Gastroesophageal sphincter (tissue), 4 donors: ENCODE data around the gene OR6S1. TPM values are rescaled to one million over a fixed set of nuclear protein-coding genes. Genes with fewer than 3 reads are reported as not detected.

Experiments
- ATAC-seq: fragments of 150-250 bp; one replicate; pipeline ENCODE4 v1.9.1; 2016; ENCODE audit warnings: mild to moderate bottlenecking, moderate library complexity
- H3K27ac ChIP-seq, 4 donors: fragments of 200-600 bp; sonication (generic) in 3 of 4; 1 replicate in 3 of 4; 2 replicates in 1 of 4; pipeline ENCODE4 v1.5.1; 2016 to 2019
- H3K27me3 ChIP-seq: fragments of 200-600 bp; sonication (generic); one replicate; pipeline ENCODE4 v1.5.1; 2019
- H3K36me3 ChIP-seq, 2 donors: fragments of 200-600 bp; sonication (generic); one replicate each; pipeline ENCODE4 v1.5.1; 2019; ENCODE audit warnings: control low read depth in 1 of 2
- H3K4me1 ChIP-seq, 3 donors: fragments of 200-600 bp; sonication (generic); 1 replicate in 2 of 3; 2 replicates in 1 of 3; pipeline ENCODE4 v1.5.1; 2016 to 2019; ENCODE audit warnings: control low read depth in 2 of 3
- H3K4me3 ChIP-seq, 2 donors: fragments of 200-600 bp; sonication (generic); one replicate each; pipeline ENCODE4 v1.5.1; 2019; ENCODE audit warnings: mild to moderate bottlenecking in 1 of 2, moderate library complexity in 1 of 2
- H3K9me3 ChIP-seq, 3 donors: fragments of 200-600 bp; sonication (generic); one replicate each; pipeline ENCODE4 v1.5.1; 2017 to 2019; ENCODE audit warnings: control low read depth in 2 of 3
- CTCF ChIP-seq, 4 experiments: fragments of 200-600 bp in 2 of 4; fragments of 450-650 bp in 2 of 4; sonication (generic) in 1 of 4; IDR thresholded peaks; one replicate each; pipeline ENCODE4 v1.5.1; 2017 to 2019; ENCODE audit warnings: antibody characterized with exemption in 4 of 4, mild to moderate bottlenecking in 2 of 4, moderate library complexity in 2 of 4
- EP300 ChIP-seq: sonication (generic); formaldehyde crosslinking; IDR thresholded peaks from one replicate; pipeline ENCODE4 v1.6.1; 2017; ENCODE audit warnings: antibody characterized with exemption, mild to moderate bottlenecking
- POLR2A ChIP-seq, 2 donors: fragments of 450-650 bp; IDR thresholded peaks; one replicate each; pipeline ENCODE4 v1.6.1; 2017; ENCODE audit warnings: antibody characterized with exemption in 2 of 2, mild to moderate bottlenecking in 2 of 2, moderate library complexity in 1 of 2
- POLR2AphosphoS5 ChIP-seq: sonication (generic); formaldehyde crosslinking; IDR thresholded peaks from one replicate; pipeline ENCODE4 v1.6.1; 2017; ENCODE audit warnings: antibody characterized with exemption
- WGBS, 2 donors: methylation state at CpG; one replicate each; pipeline ENCODE4 v1.1.5; 2018; ENCODE audit warnings: low coverage in 1 of 2; 5-methylcytosine and 5-hydroxymethylcytosine counted together
- total RNA-seq, 4 donors: library from RNA; depleted of rRNA; stranded (reverse); fragments of >200 nt; gene quantifications; one replicate each; pipeline ENCODE4 v1.1.0, GENCODE V29; 2016

The OR6S1 gene
- total RNA-seq, 4 donors from 2014 or later: not detected

- H3K36me3 ChIP-seq: no peaks in the 10 kb centered on the region
- no peak overlapping the region for H3K27ac ChIP-seq
- H3K4me3 ChIP-seq: no peak overlapping the region
- 43 to 63% methylated on average over 3 to 9 of the region's 26 CpGs for WGBS, 2 donors
- no peak for TF ChIP-seq POLR2A (IDR thresholded peaks at IDR 0.05)
- no peaks in the 10 kb centered on the region for H3K9me3 ChIP-seq
- peaks cover 100% of the 10 kb centered on the region for H3K27me3 ChIP-seq
- peaks cover 0 to 15% (median 0%) of the 10 kb centered on the region in 3 donors for H3K4me1 ChIP-seq
- ATAC-seq: no peak
Observed at GRCh38 chr14:20659813-20660395, 18.4 kb upstream of the OR6S1 start.

DNA sequence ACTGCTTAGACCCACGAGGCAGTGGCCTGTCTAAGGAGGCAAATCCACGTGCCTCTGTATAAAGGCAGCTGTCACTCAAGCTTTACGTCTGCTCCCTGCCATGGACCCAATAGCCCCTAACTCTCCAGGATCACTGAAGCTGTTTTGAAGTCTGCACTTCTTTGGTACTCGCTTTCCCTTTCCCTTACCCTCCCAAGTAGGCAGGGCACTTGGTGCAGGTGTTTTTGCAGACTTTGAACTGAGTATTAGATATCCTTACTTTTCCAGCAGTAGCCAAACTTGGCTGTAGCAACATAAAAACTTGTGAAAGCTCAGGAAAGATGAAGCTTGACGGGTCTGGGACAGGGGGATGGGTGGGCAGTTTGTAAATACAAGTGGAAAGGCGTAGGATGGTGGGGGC is 17.8 kb upstream of the OR6S1 start:
- H3K36me3 ChIP-seq: no peaks in the 10 kb centered on the region
- WGBS, 2 donors: 67 to 71% methylated on average over 2 to 6 of the region's 6 CpGs
- H3K27ac ChIP-seq: no peak overlapping the region
- no peaks in the 10 kb centered on the region for H3K9me3 ChIP-seq
- ATAC-seq: no peak
- TF ChIP-seq EP300 (no peak), POLR2AphosphoS5 (no peak), CTCF (IDR thresholded peaks at IDR 0.05) (no peak), POLR2A (IDR thresholded peaks at IDR 0.05) (no peak)
- H3K4me3 ChIP-seq: no peak overlapping the region
- H3K27me3 ChIP-seq: peaks cover 97% of the 10 kb centered on the region
- H3K4me1 ChIP-seq: peaks cover 0 to 15% (median 0%) of the 10 kb centered on the region in 3 donors

DNA sequence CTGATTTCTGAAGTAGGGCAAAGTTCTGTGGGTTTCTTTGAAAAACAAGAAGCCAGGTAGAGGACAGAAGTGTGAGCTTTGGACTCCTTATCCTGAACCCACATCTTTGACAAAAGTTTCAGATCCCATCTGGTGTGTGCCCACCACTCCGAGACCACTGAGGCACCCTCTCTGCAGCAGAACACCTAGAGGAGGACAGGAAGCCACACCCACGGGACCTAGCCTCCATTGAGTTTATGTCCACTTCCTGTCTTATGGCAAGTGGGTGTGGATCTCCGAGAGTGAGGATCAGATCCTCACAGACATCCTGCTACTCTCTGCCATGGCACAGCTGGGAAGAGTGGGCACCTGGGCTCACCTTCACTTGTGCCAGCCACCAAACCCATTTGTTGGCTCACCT is 16.8 kb upstream of the OR6S1 start:
- Histone ChIP-seq H3K4me1 (peaks cover 0 to 16% (median 0%) of the 10 kb centered on the region in 3 donors), H3K36me3 (no peaks in the 10 kb centered on the region), H3K27me3 (peaks cover 97% of the 10 kb centered on the region), H3K4me3 (no peak overlapping the region), H3K27ac (no peak overlapping the region), H3K9me3 (no peaks in the 10 kb centered on the region)
- no peak for ATAC-seq
- no peak for TF ChIP-seq POLR2A (IDR thresholded peaks at IDR 0.05)
- TF ChIP-seq POLR2AphosphoS5: no peak
- TF ChIP-seq EP300: no peak
- TF ChIP-seq CTCF (IDR thresholded peaks at IDR 0.05): no peak
- WGBS, 2 donors: 68 to 85% methylated on average over 3 of the region's 3 CpGs

- peaks cover 0 to 14% (median 0%) of the 10 kb centered on the region in 3 donors for H3K4me1 ChIP-seq
- no peak for ATAC-seq
- no peak for TF ChIP-seq POLR2A (IDR thresholded peaks at IDR 0.05)
- H3K27ac ChIP-seq: no peak overlapping the region
- no peaks in the 10 kb centered on the region for H3K9me3 ChIP-seq
- H3K27me3 ChIP-seq: peaks cover 97% of the 10 kb centered on the region
- H3K4me3 ChIP-seq: no peak overlapping the region
- 27 to 30% methylated on average over 14 of the region's 28 CpGs for WGBS, 2 donors
- no peaks in the 10 kb centered on the region for H3K36me3 ChIP-seq
Observed at GRCh38 chr14:20657216-20658211, 16.0 kb upstream of the OR6S1 start.

DNA sequence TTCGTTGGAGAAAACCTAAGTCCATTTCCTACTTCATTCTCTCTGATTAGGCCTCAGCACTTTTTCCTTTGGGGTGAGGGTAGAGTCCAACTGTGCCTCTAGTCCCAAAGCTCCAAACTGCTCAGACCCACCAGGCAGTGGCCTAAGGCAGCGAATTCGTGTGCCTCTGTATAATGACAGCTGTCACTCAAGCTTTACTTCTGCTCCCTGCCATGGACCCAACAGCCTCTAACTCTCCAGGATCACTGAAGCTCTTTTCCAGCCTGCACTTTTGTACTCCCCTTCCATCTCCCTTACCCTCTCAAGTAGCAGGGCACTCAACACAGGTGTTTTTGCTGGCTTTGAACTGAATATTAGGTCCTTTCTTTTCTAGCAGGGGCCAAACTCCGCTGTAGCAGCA is 14.8 kb upstream of the OR6S1 start:
- H3K36me3 ChIP-seq: no peaks in the 10 kb centered on the region
- no peaks in the 10 kb centered on the region for H3K9me3 ChIP-seq
- ATAC-seq: no peak
- peaks cover 97% of the 10 kb centered on the region for H3K27me3 ChIP-seq
- no peak overlapping the region for H3K4me3 ChIP-seq
- WGBS, 2 donors: 63% methylated on average over 4 of the region's 4 CpGs; no CpG with 5 or more reads in 1 of the 2 donors
- peaks cover 0 to 12% (median 0%) of the 10 kb centered on the region in 3 donors for H3K4me1 ChIP-seq
- no peak overlapping the region for H3K27ac ChIP-seq
- no peak for TF ChIP-seq POLR2AphosphoS5
- TF ChIP-seq POLR2A (IDR thresholded peaks at IDR 0.05): no peak
- no peak for TF ChIP-seq CTCF (IDR thresholded peaks at IDR 0.05)
- TF ChIP-seq EP300: no peak
